AG04450 (cell line): ENCODE measurements around the gene SMURF2. TPM values are rescaled to one million over a fixed set of nuclear protein-coding genes. Genes with fewer than 3 reads are reported as not detected.

Experiments
- CTCF ChIA-PET: fragments of 300-600, 350-600 bp; formaldehyde crosslinking; extraction: SDS; loops from one replicate; lab custom pipeline; 2022; ENCODE audit warnings: antibody characterized with exemption, inconsistent platforms; lab: Charles Lee
- POLR2A ChIA-PET: fragments of 350-600 bp; formaldehyde crosslinking; extraction: SDS; loops from one replicate; lab custom pipeline; 2021; ENCODE audit warnings: antibody characterized with exemption, inconsistent platforms; lab: Yijun Ruan, JAX
- DNase-seq: peaks from one replicate; pipeline ENCODE4 v3.0.0-alpha.2; 2011; ENCODE audit warnings: low read depth, low spot score
- H3K27ac ChIP-seq: one replicate; pipeline ENCODE4 v1.5.1; 2012; ENCODE audit warnings: low read depth, low read length, control low read depth
- H3K27me3 ChIP-seq: one replicate; pipeline ENCODE4 v1.6.0; 2012; ENCODE audit warnings: low read length; ENCODE audit not compliant: control insufficient read depth, insufficient read depth
- H3K4me3 ChIP-seq: 2 replicates; pipeline ENCODE4 v1.5.1; 2011; ENCODE audit warnings: mild to moderate bottlenecking, low read depth, low read length, control low read depth
- H3K9me3 ChIP-seq: 2 replicates; pipeline ENCODE4 v1.5.1; 2012; ENCODE audit warnings: low read length; ENCODE audit not compliant: control insufficient read depth, insufficient read depth
- polyA plus RNA-seq: library from polyadenylated mRNA; depleted of rRNA; stranded (reverse); fragments of >200 nt; gene quantifications from 2 replicates; pipeline ENCODE4 v1.2.3, GENCODE V29; 2011
- TF ChIP-seq, protein P1 (sequence below): IDR thresholded peaks from 2 replicates; pipeline ENCODE4 v1.5.1; 2011; ENCODE audit warnings: low read depth, low read length, control low read depth, inconsistent platforms

SMURF2 gene
- polyA plus RNA-seq, 1 experiment: 147 TPM

DNA sequence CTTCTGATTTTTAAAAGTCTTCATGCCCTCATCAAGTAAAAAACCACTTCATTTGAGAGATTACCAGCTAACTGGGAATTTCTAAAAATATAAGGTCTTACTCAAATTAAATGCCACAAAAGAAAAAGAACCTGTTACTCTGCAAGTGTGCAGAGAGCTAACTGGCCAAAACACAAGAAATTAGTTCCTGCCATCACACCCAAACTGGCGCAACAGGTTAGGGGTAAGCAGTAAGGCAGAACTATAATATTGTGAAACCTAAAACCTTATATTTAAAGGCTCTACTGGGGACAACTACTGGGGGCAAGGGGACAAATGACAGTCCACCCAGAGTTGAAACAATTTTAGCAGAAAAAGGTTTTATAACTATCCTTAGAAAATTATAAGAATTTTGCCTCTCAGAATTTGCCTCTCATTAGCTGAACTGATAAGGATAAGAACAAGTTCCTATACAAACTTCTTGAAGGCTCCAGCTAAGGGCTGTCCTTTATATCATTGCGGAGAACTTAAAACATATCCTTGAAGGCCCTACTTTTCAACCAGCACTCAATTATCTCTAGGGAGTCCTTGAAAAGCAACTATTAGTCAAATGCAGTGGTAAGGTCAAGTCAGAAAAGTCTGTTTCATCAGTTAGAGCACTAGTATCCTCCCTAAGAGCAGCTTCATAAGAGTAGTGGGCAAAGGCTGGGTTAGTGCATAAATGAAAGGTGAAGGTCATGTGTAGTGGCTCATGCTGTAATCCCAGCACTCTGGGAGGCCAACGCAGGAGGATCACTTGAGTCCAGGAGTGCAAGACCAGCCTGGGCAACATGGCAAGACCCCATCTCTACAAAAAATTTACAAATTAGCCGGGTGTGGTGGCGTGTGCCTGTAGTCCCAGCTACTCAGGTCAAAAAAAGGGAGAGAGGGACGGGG lies 31.5 kb downstream of the SMURF2 start:
- Histone ChIP-seq H3K27ac (no peak overlapping the region), H3K27me3 (no peaks in the 10 kb centered on the region), H3K9me3 (no peaks in the 10 kb centered on the region), H3K4me3 (no peak overlapping the region)
- ChIA-PET CTCF (interaction anchor here (0.9 kb wide), 1 partner anchor 19 kb away, joined by 6 read pairs; no protein-coding TSS in a partner anchor), POLR2A (no interaction called here)
- no peak for DNase-seq
- TF ChIP-seq, protein P1, sequence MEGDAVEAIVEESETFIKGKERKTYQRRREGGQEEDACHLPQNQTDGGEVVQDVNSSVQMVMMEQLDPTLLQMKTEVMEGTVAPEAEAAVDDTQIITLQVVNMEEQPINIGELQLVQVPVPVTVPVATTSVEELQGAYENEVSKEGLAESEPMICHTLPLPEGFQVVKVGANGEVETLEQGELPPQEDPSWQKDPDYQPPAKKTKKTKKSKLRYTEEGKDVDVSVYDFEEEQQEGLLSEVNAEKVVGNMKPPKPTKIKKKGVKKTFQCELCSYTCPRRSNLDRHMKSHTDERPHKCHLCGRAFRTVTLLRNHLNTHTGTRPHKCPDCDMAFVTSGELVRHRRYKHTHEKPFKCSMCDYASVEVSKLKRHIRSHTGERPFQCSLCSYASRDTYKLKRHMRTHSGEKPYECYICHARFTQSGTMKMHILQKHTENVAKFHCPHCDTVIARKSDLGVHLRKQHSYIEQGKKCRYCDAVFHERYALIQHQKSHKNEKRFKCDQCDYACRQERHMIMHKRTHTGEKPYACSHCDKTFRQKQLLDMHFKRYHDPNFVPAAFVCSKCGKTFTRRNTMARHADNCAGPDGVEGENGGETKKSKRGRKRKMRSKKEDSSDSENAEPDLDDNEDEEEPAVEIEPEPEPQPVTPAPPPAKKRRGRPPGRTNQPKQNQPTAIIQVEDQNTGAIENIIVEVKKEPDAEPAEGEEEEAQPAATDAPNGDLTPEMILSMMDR: no peak

DNA sequence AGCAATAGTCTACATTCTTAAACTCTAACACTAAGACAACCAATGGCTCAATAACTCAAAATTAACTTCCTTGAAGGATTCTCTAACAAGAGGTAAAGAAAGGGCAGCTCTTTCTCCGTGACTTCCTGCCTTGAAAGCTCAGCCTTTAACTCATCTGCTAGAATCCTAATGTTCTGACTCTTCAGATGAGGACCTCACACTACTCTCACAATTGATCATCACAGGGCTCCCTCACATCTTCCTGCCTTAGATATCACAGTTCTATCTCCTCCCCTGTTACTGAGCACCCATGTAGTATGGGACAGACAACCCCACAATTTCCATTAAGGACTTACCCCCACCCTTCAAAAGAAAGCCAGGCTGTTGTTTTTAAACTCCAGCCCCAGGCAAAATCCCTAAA lies 33.5 kb downstream of the SMURF2 start:
- CTCF ChIA-PET: no interaction called here
- DNase-seq: no peak
- POLR2A ChIA-PET: no interaction called here

DNA sequence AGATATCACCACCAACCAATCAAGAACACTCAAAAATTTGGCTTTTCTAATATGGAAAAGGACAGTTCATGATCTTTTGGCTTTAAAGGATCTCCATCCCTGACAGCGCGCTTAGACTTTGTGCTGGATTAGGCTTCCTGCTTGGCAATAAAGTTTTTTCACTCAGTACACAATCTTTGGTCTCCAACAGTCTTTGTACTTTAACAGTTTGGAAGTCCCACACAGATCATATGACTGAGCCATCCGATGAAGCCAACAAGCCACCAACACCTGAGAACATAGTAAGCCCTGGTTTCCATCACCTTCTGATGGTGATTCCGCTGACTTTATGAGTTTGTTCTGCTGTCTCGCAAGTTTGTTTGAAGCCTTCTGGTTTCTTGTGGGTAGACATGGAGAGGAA lies 34.3 kb downstream of the SMURF2 start:
- TF ChIP-seq, protein P1: no peak
- ChIA-PET CTCF (no interaction called here), POLR2A (no interaction called here)
- no peak overlapping the region for H3K4me3 ChIP-seq
- no peak overlapping the region for H3K27ac ChIP-seq
- H3K9me3 ChIP-seq: no peaks in the 10 kb centered on the region
- no peaks in the 10 kb centered on the region for H3K27me3 ChIP-seq
- no peak for DNase-seq

More for the DNA sequence above, 33.5 kb downstream of the SMURF2 start:
- no peak overlapping the region for H3K27ac ChIP-seq
- no peaks in the 10 kb centered on the region for H3K27me3 ChIP-seq
- no peak overlapping the region for H3K4me3 ChIP-seq
- TF ChIP-seq, protein P1: no peak
- no peaks in the 10 kb centered on the region for H3K9me3 ChIP-seq

DNA sequence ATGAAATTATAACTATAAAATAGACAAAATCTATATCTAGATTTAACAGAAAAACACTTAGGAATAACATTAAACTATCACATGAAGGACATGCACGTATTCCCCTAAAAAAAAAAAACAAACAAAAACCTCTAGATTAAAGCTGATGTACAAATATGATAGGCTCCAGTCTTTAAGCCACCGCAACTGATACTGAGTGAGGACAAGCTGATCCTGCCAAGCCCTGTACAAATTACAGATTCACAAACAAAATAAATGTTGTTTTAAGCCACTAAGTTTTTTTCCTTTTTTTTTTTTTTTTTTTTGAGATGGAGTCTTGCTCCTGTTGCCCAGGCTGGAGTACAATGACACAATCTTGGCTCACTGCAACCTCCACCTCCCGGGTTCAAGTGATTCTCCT lies 35.3 kb downstream of the SMURF2 start:
- Histone ChIP-seq H3K9me3 (no peaks in the 10 kb centered on the region), H3K4me3 (no peak overlapping the region), H3K27me3 (no peaks in the 10 kb centered on the region), H3K27ac (no peak overlapping the region)
- no peak for DNase-seq
- ChIA-PET CTCF (interaction anchor here (0.5 to 0.6 kb wide), 2 partner anchors 24 to 71 kb away, joined by 4 to 6 read pairs; no protein-coding TSS in a partner anchor), POLR2A (interaction anchor here (0.5 to 0.7 kb wide), 3 partner anchors 27 to 1847 kb away, joined by 3 to 7 read pairs (median 3); no protein-coding TSS in a partner anchor)
- TF ChIP-seq, protein P1: no peak

DNA sequence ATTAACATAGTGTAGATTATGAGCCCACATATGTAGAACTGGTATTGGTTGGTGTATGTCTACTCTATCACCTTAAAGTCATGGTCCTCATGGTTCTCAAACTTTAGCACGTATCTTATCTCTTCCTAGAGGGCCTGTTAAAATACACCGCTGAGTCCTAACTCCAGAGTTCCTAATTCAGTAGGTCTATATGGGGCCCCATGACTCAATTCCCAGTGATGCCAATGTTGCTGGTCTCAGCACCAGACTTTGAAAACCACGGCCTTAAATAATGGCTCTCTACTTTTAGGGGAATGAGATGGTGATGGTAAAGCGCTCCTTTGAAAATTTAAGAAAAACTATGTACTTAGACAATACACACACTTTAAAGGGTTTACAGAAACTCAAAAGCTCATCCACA lies 36.6 kb downstream of the SMURF2 start:
- ChIA-PET POLR2A (no interaction called here), CTCF (no interaction called here)
- Histone ChIP-seq H3K27ac (no peak overlapping the region), H3K4me3 (no peak overlapping the region), H3K9me3 (no peaks in the 10 kb centered on the region), H3K27me3 (no peaks in the 10 kb centered on the region)
- no peak for DNase-seq
- TF ChIP-seq, protein P1: no peak
